IPS-18a (cell line): ENCODE results near the gene TMEM185A.
"Not testable (repeated sequence)": the region's sequence is repeated elsewhere in the genome, so short reads cannot be mapped to it uniquely, and the experiment has no call there.

Experiments
- H3K27ac ChIP-seq: one replicate; pipeline ENCODE4 v1.5.1; 2013; ENCODE audit warnings: low read length
- H3K27me3 ChIP-seq: one replicate; pipeline ENCODE4 v1.6.1; 2013; ENCODE audit warnings: mild to moderate bottlenecking, low read length; ENCODE audit not compliant: control insufficient read depth, insufficient read depth
- H3K36me3 ChIP-seq: one replicate; pipeline ENCODE4 v1.6.1; 2013; ENCODE audit warnings: low read depth, low read length; ENCODE audit not compliant: control insufficient read depth
- H3K4me1 ChIP-seq: one replicate; pipeline ENCODE4 v1.6.1; 2013; ENCODE audit warnings: low read depth, low read length; ENCODE audit not compliant: control insufficient read depth
- H3K4me3 ChIP-seq: one replicate; pipeline ENCODE4 v1.5.1; 2013; ENCODE audit warnings: low read length
- H3K9ac ChIP-seq: one replicate; pipeline ENCODE4 v1.6.1; 2013; ENCODE audit warnings: mild to moderate bottlenecking, low read length, moderate library complexity
- H3K9me3 ChIP-seq: one replicate; pipeline ENCODE4 v1.6.1; 2013; ENCODE audit warnings: low read depth, low read length; ENCODE audit not compliant: control insufficient read depth

Gene TMEM185A

GRCh38 chrX:149643496-149643895, 11.9 kb upstream of the TMEM185A start:
- H3K4me3 ChIP-seq, result no peak overlapping the region
- H3K36me3 ChIP-seq, result no peaks in the 10 kb centered on the region
- no peak overlapping the region for H3K9ac ChIP-seq

GRCh38 chrX:149641835-149642234, 10.2 kb upstream of the TMEM185A start:
- Histone ChIP-seq H3K9me3 (peaks cover 26% of the 10 kb centered on the region), H3K4me3 (no peak overlapping the region), H3K4me1 (no peaks in the 10 kb centered on the region), H3K27me3 (no peaks in the 10 kb centered on the region), H3K36me3 (no peaks in the 10 kb centered on the region), H3K9ac (no peak overlapping the region), H3K27ac (no peak overlapping the region)

More at GRCh38 chrX:149643496-149643895, 11.9 kb upstream of the TMEM185A start:
- Histone ChIP-seq H3K9me3 (peaks cover 26% of the 10 kb centered on the region), H3K4me1 (no peaks in the 10 kb centered on the region), H3K27me3 (no peaks in the 10 kb centered on the region), H3K27ac (no peak overlapping the region)

GRCh38 chrX:149641432-149641831, 9.8 kb upstream of the TMEM185A start:
- H3K9me3 ChIP-seq, result peaks cover 26% of the 10 kb centered on the region
- no peak overlapping the region for H3K9ac ChIP-seq
- H3K27me3 ChIP-seq, result no peaks in the 10 kb centered on the region
- H3K27ac ChIP-seq, result no peak overlapping the region
- H3K4me1 ChIP-seq, result no peaks in the 10 kb centered on the region
- H3K36me3 ChIP-seq, result no peaks in the 10 kb centered on the region
- H3K4me3 ChIP-seq, result no peak overlapping the region

GRCh38 chrX:149639568-149639967, 8.0 kb upstream of the TMEM185A start:
- Histone ChIP-seq H3K27me3 (no peaks in the 10 kb centered on the region), H3K4me1 (no peaks in the 10 kb centered on the region), H3K9me3 (peaks cover 22% of the 10 kb centered on the region), H3K4me3 (no peak overlapping the region), H3K36me3 (no peaks in the 10 kb centered on the region), H3K27ac (no peak overlapping the region), H3K9ac (no peak overlapping the region)

GRCh38 chrX:149638860-149639259, 7.3 kb upstream of the TMEM185A start:
- Histone ChIP-seq H3K4me1 (no peaks in the 10 kb centered on the region), H3K36me3 (no peaks in the 10 kb centered on the region), H3K4me3 (no peak overlapping the region), H3K9me3 (peaks cover 20% of the 10 kb centered on the region), H3K9ac (no peak overlapping the region), H3K27ac (no peak overlapping the region), H3K27me3 (no peaks in the 10 kb centered on the region)

- Histone ChIP-seq H3K27ac (no peak overlapping the region), H3K27me3 (peaks cover 20% of the 10 kb centered on the region), H3K9ac (no peak overlapping the region), H3K4me1 (no peaks in the 10 kb centered on the region), H3K9me3 (peaks cover 12% of the 10 kb centered on the region), H3K4me3 (no peak overlapping the region), H3K36me3 (no peaks in the 10 kb centered on the region)
Observed at GRCh38 chrX:149633511-149633910, 1.9 kb upstream of the TMEM185A start.

GRCh38 chrX:149630681-149631233, 835 bp downstream of the TMEM185A start:
- Histone ChIP-seq H3K4me1 (no peaks in the 10 kb centered on the region), H3K27ac (no peak overlapping the region), H3K9ac (peak overlapping the region; percentile 41), H3K36me3 (no peaks in the 10 kb centered on the region), H3K27me3 (peaks cover 20% of the 10 kb centered on the region), H3K9me3 (peaks cover 14% of the 10 kb centered on the region), H3K4me3 (peak overlapping the region; percentile 58)

- Histone ChIP-seq H3K4me1 (no peaks in the 10 kb centered on the region), H3K36me3 (no peaks in the 10 kb centered on the region), H3K27ac (no peak overlapping the region), H3K9ac (no peak overlapping the region), H3K27me3 (peaks cover 20% of the 10 kb centered on the region), H3K9me3 (peaks cover 17% of the 10 kb centered on the region), H3K4me3 (peak overlapping the region; percentile 58)
Observed at GRCh38 chrX:149629730-149630387, 1.7 kb downstream of the TMEM185A start.

- H3K27me3 ChIP-seq, result peaks cover 19% of the 10 kb centered on the region
- H3K9ac ChIP-seq, result no peak overlapping the region
- H3K27ac ChIP-seq, result no peak overlapping the region
- no peaks in the 10 kb centered on the region for H3K4me1 ChIP-seq
- H3K4me3 ChIP-seq, result no peak overlapping the region
- no peaks in the 10 kb centered on the region for H3K36me3 ChIP-seq
- H3K9me3 ChIP-seq, result peaks cover 13% of the 10 kb centered on the region
Observed at GRCh38 chrX:149628768-149629167, 2.8 kb downstream of the TMEM185A start.

GRCh38 chrX:149628280-149628679, 3.3 kb downstream of the TMEM185A start:
- Histone ChIP-seq H3K4me1 (no peaks in the 10 kb centered on the region), H3K36me3 (no peaks in the 10 kb centered on the region), H3K4me3 (no peak overlapping the region), H3K9ac (no peak overlapping the region), H3K27ac (no peak overlapping the region), H3K9me3 (peaks cover 13% of the 10 kb centered on the region), H3K27me3 (peaks cover 15% of the 10 kb centered on the region)

- H3K9ac ChIP-seq, H3K27me3 ChIP-seq, H3K27ac ChIP-seq, H3K4me3 ChIP-seq, H3K4me1 ChIP-seq, H3K36me3 ChIP-seq: not testable (repeated sequence)
- H3K9me3 ChIP-seq, result peaks cover 13% of the 10 kb centered on the region
Observed at GRCh38 chrX:149626829-149627228, 4.8 kb downstream of the TMEM185A start.

- H3K9me3 ChIP-seq, H3K9ac ChIP-seq, H3K27me3 ChIP-seq, H3K4me3 ChIP-seq, H3K27ac ChIP-seq, H3K36me3 ChIP-seq, H3K4me1 ChIP-seq: not testable (repeated sequence)
Observed at GRCh38 chrX:149619662-149620061, 11.9 kb downstream of the TMEM185A start.
